GM12873 (cell line): ENCODE results near the gene PEX6.

Experiments used
- CTCF ChIP-seq: IDR thresholded peaks from 2 replicates; pipeline ENCODE4 v1.5.1; 2012; ENCODE audit warnings: low read depth, mild to moderate bottlenecking, moderate library complexity, low read length, control low read depth; ENCODE audit not compliant: insufficient read depth; ENCODE audit errors: missing control alignments

Gene PEX6

GRCh38 chr6:42978839-42979522, at the start of gene PEX6:
TSS of gene PEX6 (minus strand) at chr6:42979181. CDS start at chr6:42979150, 31 bp downstream.
- no peak for TF ChIP-seq CTCF

GRCh38 chr6:43026365-43026764, 47.4 kb upstream of the PEX6 start:
- TF ChIP-seq CTCF: no peak

- no peak for TF ChIP-seq CTCF
Observed at GRCh38 chr6:43024436-43024835, 45.5 kb upstream of the PEX6 start.

- no peak for TF ChIP-seq CTCF
Observed at GRCh38 chr6:43021270-43022047, 42.5 kb upstream of the PEX6 start, which contains the start of gene RRP36. TSS of gene RRP36 (plus strand) at chr6:43021623. CDS start at chr6:43021655, 32 bp downstream.

- TF ChIP-seq CTCF: no peak
Observed at GRCh38 chr6:43020847-43021246, 41.9 kb upstream of the PEX6 start.

GRCh38 chr6:43020052-43020705, 41.2 kb upstream of the PEX6 start:
- TF ChIP-seq CTCF: no peak

GRCh38 chr6:43019152-43019551, 40.2 kb upstream of the PEX6 start:
- TF ChIP-seq CTCF: no peak
